NCI-H510A (cell line): ENCODE data around the gene PIP5K1A.

Experiments used
- DNase-seq: peaks from one replicate; lab custom pipeline; 2025; lab: John Stamatoyannopoulos, UW

Gene PIP5K1A

GRCh38 chr1:151289080-151289935 is 91.0 kb downstream of the PIP5K1A start:
- no peak for DNase-seq

DNA sequence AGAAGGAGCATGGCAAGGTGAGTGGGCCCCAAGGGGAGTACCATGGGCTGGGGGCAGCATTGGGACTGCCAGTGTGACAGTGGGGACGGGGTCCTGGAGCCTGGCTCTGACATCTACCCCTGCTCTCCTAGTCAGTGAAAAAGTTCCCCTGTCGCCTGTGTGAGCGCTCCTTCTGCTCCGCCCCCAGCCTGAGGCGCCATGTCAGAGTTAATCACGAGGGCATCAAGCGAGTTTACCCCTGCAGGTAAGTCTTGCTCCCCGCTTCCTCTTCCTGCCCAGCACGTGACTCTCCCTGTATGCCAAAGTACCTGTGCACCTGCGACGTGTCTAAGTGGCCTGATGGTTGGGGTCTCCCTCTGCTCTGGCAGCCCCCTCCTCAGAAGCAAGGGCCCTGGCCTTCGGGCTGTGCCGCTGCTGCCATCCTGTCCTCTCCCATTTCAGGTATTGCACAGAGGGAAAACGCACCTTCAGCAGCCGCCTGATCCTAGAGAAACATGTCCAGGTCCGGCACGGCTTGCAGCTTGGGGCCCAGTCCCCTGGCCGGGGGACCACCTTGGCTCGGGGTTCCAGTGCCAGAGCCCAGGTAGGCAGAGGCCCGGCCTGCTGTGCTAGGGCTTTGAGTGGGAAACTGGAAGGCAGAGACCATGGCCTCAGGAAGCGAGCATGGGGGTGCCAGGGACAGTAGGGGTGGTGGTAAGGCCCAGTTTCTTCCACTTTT is 91.8 kb downstream of the PIP5K1A start:
- DNase-seq = no peak

- no peak for DNase-seq
Observed at GRCh38 chr1:151290709-151291303, 92.5 kb downstream of the PIP5K1A start.

DNA sequence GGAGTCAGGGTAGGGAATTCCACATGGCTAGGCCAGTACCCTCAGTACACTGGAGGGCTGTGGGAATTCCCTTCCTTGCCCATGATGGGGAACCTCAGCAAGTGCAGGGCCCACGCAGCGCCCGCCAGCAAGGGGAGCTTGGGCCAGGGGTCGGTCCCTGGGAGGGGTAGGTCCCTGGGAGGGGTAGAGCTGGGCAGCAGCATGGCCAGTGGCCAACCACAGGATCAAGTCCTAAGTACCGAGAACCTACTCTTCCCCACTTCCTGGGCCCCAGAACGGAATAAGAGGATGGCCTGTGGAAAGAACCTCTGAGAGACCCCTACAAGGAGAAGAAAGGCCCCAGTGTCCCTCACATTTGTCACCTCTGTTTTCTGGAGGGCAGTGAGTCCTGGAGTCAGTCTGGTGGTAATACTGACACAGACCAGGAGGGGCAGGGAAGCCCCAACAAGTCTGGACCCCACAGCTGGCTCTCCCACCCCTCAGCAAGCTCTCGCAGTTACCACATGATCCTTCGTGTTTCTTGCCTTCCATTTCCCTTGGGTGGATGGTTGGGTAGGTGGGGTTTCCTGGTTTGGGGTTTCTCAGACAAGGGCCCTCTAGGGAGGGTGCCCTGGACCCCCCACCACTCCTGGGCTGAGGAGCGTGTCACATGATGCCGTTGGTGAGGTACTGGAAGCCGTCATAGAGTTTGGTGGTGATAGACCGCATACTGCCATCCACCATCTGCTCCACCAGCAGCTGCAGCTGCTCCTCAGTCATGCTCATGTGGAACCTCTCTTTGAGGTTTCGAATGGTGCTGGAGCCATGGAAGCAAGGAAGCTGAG is 94.1 kb downstream of the PIP5K1A start:
- no peak for DNase-seq

- no peak for DNase-seq
Observed at GRCh38 chr1:151293093-151293492, 94.7 kb downstream of the PIP5K1A start.

GRCh38 chr1:151294742-151295462 is 96.5 kb downstream of the PIP5K1A start:
- DNase-seq = no peak
